Upper lobe of left lung (tissue), 6 donors: Measurements from ENCODE around the gene AADAT. TPM values are rescaled to one million over a fixed set of nuclear protein-coding genes. Genes with fewer than 3 reads are reported as not detected.

Experiments
- ATAC-seq, 2 donors: fragments of 200-7000 bp; cut with Tn5 transposase; one replicate each; pipeline ENCODE4 v1.9.1; 2022; ENCODE audit warnings: mild to moderate bottlenecking in 2 of 2, moderate library complexity in 2 of 2; ENCODE audit not compliant: low FRiP score in 2 of 2
- DNase-seq, 2 donors: peaks; one replicate each; pipeline ENCODE4 v3.0.0-alpha.2; 2019 to 2020
- H3K27ac ChIP-seq, 4 donors: fragments of 200-600 bp; sonication (generic); one replicate each; pipeline ENCODE4 v1.5.1; 2016 to 2019
- H3K27me3 ChIP-seq, 4 donors: fragments of 200-600 bp; sonication (generic); one replicate each; pipeline ENCODE4 v1.5.1; 2017 to 2019
- H3K36me3 ChIP-seq, 4 donors: fragments of 200-600 bp; sonication (generic); one replicate each; pipeline ENCODE4 v1.5.1; 2016 to 2019
- H3K4me1 ChIP-seq, 4 donors: fragments of 200-600 bp; sonication (generic); one replicate each; pipeline ENCODE4 v1.5.1; 2018 to 2019
- H3K4me3 ChIP-seq, 4 donors: fragments of 200-600 bp; sonication (generic); one replicate each; pipeline ENCODE4 v1.5.1; 2017 to 2019; ENCODE audit warnings: mild to moderate bottlenecking in 2 of 4, moderate library complexity in 1 of 4
- H3K9me3 ChIP-seq, 4 donors: fragments of 200-600 bp; sonication (generic); one replicate each; pipeline ENCODE4 v1.5.1; 2018 to 2019
- EP300 ChIP-seq, 4 donors: sonication (generic); formaldehyde crosslinking; IDR thresholded peaks; one replicate each; pipeline ENCODE4 v1.5.1; 2017; ENCODE audit warnings: antibody characterized with exemption in 4 of 4, control low read depth in 2 of 4
- POLR2A ChIP-seq, 4 donors: fragments of 450-650 bp; IDR thresholded peaks; one replicate each; pipeline ENCODE4 v1.5.1; 2016 to 2017; ENCODE audit warnings: antibody characterized with exemption in 4 of 4, mild to moderate bottlenecking in 2 of 4
- POLR2AphosphoS5 ChIP-seq, 2 donors: sonication (generic); formaldehyde crosslinking; IDR thresholded peaks; one replicate each; pipeline ENCODE4 v1.5.1; 2017; ENCODE audit warnings: antibody characterized with exemption in 2 of 2
- WGBS, 2 donors: methylation state at CpG; one replicate each; pipeline ENCODE4 v1.1.5; 2017 to 2018; 5-methylcytosine and 5-hydroxymethylcytosine counted together
- total RNA-seq, 6 donors: library from RNA; depleted of rRNA in 4 of 6; stranded (reverse); fragments of >200 nt in 4 of 6; gene quantifications; one replicate each; pipeline versions ENCODE4 v1.1.0 to v1.2.1, GENCODE V29; 2016 to 2021
- TF ChIP-seq, protein P1 (sequence below), 6 experiments: fragments of 450-650 bp in 4 of 6; fragments of 200-600 bp in 2 of 6; sonication (generic) in 2 of 6; IDR thresholded peaks; one replicate each; pipeline ENCODE4 v1.5.1; 2016 to 2019; ENCODE audit warnings: antibody characterized with exemption in 6 of 6
- donor health status: DM: no; HTN: no; CAD: no; lungs with moderate emphysema.
- donor health status: DM: no; HTN: yes; CAD: no; lungs with severe emphysema.

AADAT gene
- total RNA-seq, 6 donors from 2014 or later, result 4.8 to 16.8 (median 7.4) TPM

DNA sequence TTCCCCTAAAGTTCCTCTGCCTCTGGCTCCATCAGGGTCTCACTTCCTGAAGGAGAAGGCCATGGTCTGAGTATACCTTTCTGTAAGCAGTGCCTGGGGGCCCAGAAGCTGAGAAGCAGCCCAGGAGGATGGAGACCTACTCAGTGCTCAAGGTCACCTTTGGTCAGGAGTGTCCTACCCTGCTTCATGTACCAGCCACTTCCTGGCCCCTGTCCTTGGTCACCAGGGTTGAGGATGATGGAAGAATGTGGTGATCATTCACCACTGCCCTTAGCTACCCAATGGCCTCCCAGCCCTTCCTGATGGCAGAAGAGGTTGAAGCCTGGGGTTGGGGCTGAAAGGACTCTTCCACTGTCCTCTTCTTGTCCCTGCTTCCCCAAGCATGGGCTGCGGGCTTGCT lies 54.5 kb downstream of the AADAT start:
- Histone ChIP-seq H3K27ac (no peak overlapping the region), H3K27me3 (no peaks in the 10 kb centered on the region), H3K4me1 (no peaks in the 10 kb centered on the region), H3K4me3 (no peak overlapping the region), H3K9me3 (no peaks in the 10 kb centered on the region), H3K36me3 (no peaks in the 10 kb centered on the region)
- ATAC-seq, result no peak
- no peak for DNase-seq
- TF ChIP-seq POLR2AphosphoS5 (IDR thresholded peaks at IDR 0.05) (no peak), EP300 (IDR thresholded peaks at IDR 0.05) (no peak), POLR2A (IDR thresholded peaks at IDR 0.05) (no peak)
- TF ChIP-seq, protein P1, sequence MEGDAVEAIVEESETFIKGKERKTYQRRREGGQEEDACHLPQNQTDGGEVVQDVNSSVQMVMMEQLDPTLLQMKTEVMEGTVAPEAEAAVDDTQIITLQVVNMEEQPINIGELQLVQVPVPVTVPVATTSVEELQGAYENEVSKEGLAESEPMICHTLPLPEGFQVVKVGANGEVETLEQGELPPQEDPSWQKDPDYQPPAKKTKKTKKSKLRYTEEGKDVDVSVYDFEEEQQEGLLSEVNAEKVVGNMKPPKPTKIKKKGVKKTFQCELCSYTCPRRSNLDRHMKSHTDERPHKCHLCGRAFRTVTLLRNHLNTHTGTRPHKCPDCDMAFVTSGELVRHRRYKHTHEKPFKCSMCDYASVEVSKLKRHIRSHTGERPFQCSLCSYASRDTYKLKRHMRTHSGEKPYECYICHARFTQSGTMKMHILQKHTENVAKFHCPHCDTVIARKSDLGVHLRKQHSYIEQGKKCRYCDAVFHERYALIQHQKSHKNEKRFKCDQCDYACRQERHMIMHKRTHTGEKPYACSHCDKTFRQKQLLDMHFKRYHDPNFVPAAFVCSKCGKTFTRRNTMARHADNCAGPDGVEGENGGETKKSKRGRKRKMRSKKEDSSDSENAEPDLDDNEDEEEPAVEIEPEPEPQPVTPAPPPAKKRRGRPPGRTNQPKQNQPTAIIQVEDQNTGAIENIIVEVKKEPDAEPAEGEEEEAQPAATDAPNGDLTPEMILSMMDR (IDR thresholded peaks at IDR 0.05), result no peak
- 52% methylated on average over 1 of the region's 1 CpG; no CpG with 5 or more reads in 1 of the 2 donors for WGBS, 2 donors

DNA sequence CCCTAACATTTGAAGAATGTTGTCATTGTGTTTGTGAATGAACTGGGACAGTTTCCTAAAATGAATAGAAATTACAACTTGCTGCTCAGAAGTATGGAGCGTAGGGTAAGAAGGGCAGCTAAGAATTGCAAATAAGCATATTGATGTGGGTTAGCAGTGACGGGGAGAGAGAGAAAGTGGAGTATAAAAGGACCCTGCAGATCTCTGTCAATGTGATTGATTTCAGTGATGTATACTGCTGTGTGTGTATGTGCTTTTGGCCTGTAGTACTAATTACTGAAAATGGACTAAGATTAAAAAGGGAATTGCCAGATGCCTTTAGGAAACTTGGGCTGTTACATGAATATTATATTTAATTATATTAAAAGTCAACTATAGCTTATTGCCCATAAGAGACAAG lies 55.8 kb downstream of the AADAT start:
- Histone ChIP-seq H3K4me1 (no peaks in the 10 kb centered on the region), H3K27me3 (no peaks in the 10 kb centered on the region), H3K27ac (no peak overlapping the region), H3K9me3 (no peaks in the 10 kb centered on the region), H3K36me3 (no peaks in the 10 kb centered on the region), H3K4me3 (no peak overlapping the region)
- TF ChIP-seq, protein P1 (IDR thresholded peaks at IDR 0.05), result no peak
- no peak for TF ChIP-seq EP300 (IDR thresholded peaks at IDR 0.05)
- TF ChIP-seq POLR2AphosphoS5 (IDR thresholded peaks at IDR 0.05), result no peak
- no peak for TF ChIP-seq POLR2A (IDR thresholded peaks at IDR 0.05)
- ATAC-seq, result no peak
- DNase-seq, result no peak
- WGBS, 2 donors, result 92 to 94% methylated on average over 2 of the region's 2 CpGs

DNA sequence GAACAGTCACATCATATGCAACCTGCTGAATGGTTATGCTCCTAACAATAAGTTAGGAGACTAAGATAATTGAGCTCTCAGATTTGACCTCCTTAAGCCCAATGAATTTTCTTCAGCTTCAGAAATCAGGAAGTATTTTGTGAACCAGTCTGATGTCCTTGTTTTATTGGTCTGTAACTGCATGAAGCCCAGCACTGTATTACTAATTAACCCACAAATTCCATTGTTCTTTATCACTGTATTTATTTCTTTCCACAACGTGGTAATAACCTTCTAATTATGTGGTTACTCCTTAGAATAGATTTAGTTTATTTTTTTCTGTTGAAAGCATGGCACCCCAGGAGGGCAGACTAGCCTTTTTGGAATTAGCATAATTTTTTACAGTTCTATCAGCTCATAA lies 59.6 kb downstream of the AADAT start:
- no peak overlapping the region for H3K27ac ChIP-seq
- H3K27me3 ChIP-seq, result no peaks in the 10 kb centered on the region
- no peak for TF ChIP-seq POLR2A (IDR thresholded peaks at IDR 0.05)
- TF ChIP-seq POLR2AphosphoS5 (IDR thresholded peaks at IDR 0.05), result no peak
- TF ChIP-seq, protein P1 (IDR thresholded peaks at IDR 0.05), result no peak
- peaks cover 5 to 12% (median 10%) of the 10 kb centered on the region in 4 donors for H3K4me1 ChIP-seq
- WGBS, 2 donors, result 36 to 48% methylated on average over 1 of the region's 1 CpG
- H3K9me3 ChIP-seq, result no peaks in the 10 kb centered on the region
- DNase-seq, result no peak
- ATAC-seq, result no peak
- H3K4me3 ChIP-seq, result no peak overlapping the region
- H3K36me3 ChIP-seq, result no peaks in the 10 kb centered on the region

DNA sequence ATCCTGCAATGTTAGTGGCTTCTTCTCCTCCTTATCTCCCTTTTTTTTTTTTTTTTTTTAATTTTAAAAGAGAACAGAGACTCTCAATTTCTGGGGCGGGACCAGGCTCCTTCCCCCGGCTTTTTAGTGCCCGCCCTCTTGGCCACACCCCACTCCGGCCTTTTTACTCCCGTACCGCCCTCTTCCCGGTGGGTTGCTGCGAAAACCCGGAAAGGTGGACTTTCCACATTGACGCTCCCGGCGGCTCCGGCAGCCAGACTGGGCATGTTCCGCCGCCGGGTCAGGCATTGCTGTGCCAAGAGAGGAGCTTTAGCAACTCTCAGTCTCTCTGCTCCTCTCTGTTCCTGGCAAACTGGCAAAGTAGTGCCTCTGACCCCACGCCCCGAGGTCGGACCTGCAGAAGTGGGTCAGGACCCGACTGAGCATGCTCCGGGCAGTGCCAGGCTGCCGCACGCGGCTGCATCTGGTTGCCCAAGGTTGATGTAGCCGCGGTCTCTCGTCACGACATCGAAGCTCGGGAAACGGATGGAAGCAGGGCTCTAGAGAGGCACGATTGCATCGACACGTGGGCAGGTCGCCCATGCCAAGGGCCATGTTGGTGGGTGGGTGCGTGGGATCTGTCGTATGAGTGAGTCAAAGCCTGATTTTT lies 62.5 kb downstream of the AADAT start:
- WGBS, 2 donors, result 2 to 4% methylated on average over 16 to 37 of the region's 37 CpGs
- DNase-seq (peak; percentile 90 to 95), ATAC-seq (peak; percentile 97)
- Histone ChIP-seq H3K9me3 (no peaks in the 10 kb centered on the region), H3K4me3 (peak overlapping the region; percentile 52 to 90 (median 83)), H3K4me1 (peaks cover 5 to 12% (median 10%) of the 10 kb centered on the region in 4 donors), H3K27ac (peak overlapping the region; percentile 51 to 93 (median 84)), H3K27me3 (no peaks in the 10 kb centered on the region), H3K36me3 (no peaks in the 10 kb centered on the region)
- TF ChIP-seq, protein P1 (IDR thresholded peaks at IDR 0.05), result peak in 2 of 6 experiments; percentile 29 to 32
- TF ChIP-seq EP300 (IDR thresholded peaks at IDR 0.05) (no peak), POLR2AphosphoS5 (IDR thresholded peaks at IDR 0.05) (peak in 1 of 2 donors; percentile 48)
